ENCODE measurements around the gene HSPB6.

The HSPB6 gene

DNA sequence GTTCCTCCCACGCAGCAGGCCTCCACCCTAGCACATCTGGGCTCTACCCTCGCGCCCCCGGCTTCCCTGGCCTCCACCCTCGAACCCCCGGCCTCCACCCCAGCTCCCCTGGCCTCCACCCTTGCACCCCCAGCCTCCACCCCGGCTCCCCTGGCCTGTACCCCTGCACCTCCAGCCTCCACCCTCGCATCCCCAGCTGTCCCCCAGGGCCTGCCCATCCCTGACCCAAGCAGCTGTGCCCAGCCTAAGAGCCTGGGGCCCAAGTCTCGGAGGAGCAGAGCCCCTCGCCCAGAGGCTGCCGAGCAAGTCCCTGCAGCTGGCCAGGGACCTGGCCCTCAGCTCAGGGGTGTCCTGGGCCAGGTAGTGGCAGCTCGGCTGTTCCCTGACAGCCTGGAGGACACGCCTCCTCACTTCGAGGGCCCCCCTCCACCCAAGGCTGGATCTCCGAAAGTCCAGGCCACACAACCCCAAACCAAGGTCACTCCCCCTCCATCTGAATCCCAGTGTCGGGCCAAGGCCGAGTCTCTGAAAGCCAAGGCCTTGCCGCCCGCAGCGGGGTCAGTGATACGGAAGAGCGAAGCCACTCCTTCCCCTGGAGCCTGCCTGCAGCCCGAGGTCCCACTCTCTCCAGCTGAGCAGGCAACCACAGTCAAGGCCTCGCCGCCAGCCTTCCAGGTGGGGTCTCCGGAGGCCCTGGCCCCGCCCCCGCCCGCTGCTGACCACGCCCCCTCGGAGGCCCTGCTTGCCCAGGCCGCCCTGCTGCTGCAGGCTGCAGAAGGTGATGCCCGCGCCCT lies 10.7 kb upstream of the HSPB6 start:
- DNase-seq (ENCODE audit: low spot score), result no peak

DNA sequence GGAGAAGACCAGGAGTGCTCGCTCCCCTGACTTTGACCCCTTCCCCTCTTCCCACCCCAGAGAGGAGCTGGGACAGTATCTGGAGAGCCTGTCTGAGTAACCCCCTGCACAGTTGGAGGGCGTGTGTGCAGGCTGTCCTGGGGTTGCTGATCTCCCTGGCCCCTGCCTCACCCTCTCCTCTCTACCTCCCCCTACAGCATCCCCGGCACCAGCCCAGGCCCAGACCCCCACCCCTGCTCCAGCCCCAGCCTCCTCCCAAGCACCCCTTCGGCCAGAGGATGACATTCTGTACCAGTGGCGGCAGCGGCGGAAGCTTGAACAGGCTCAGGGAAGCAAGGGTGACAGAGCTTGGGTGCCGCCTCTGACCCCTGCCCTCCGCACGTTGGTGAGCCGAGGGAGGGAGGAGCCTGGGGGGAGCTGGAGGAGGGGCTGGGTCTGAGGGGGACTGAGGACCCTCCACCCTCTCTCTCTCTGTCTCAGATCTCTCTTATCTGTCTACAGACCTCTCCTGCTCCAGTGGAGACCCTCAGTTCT lies 9.8 kb upstream of the HSPB6 start:
- DNase-seq (ENCODE audit: low spot score), result no peak

DNA sequence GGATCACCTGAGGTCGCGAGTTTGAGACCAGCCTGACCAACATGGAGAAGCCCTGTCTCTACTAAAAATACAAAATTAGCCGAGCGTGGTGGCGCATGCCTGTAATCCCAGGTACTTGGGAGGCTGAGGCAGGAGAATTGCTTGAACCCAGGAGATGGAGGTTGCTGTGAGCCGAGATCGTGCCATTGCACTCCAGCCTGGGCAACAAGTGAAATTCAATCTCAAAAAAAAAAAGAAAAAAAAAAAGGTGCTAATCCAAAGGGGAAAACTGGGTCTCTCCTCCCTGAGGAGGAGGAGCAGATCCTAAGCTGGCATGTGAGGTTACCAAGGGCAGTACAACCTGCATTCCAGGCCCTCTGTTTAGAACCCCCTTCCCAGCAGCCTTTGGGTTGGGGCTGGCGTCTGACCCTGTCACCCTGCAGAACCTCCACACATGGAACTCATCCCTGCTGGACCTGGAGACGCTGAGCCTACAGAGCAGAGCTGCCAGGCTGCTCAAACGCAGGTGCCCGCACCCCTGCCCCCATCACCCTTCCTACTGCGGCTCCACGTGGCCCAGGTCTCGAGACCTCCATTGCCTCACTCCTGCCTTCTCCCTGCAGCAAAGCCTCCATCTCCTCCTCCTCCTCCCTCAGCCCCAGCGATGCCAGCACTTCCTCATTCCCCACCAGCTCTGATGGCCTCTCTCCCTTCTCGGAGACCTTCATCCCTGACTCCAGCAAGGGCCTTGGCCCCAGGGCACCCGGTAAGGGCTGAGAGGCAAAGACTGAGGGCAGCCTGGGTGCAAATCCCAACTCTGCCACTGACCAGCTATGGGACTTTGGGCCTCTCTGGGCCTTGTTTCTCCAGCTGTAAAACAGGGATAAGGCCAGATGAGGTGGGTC lies 7.8 kb upstream of the HSPB6 start:
- no peak for DNase-seq (ENCODE audit: low spot score)

DNA sequence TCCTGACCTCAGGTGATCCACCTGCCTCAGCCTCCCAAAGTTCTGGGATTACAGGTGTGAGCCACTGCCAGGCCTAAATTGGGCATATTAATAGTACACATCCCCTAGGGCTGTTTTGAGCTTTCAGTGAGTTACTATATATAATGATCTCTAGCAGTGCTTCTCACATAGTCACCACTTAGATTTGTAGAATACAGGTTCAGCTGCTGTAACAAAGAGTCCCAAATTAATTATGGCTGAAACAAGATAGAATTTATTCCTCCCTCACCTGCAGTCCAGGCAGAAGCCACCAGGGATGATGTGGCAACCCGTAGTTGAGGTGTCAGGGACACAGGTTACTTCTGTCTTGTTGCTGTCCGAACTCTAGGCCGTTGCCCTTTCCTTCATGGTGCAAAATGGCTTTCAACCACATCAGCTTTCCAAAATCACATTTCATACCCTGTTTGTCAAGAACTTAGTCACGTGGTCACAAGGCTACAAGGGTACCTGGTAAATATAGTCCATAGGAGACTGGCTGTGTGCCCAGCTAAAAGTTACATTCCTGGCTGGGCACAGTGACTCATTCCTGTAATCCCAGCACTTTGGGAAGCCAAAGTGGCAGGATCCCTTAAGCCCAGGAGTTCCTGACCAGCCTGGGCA lies 4.0 kb upstream of the HSPB6 start:
- no peak for DNase-seq (ENCODE audit: low spot score)

DNA sequence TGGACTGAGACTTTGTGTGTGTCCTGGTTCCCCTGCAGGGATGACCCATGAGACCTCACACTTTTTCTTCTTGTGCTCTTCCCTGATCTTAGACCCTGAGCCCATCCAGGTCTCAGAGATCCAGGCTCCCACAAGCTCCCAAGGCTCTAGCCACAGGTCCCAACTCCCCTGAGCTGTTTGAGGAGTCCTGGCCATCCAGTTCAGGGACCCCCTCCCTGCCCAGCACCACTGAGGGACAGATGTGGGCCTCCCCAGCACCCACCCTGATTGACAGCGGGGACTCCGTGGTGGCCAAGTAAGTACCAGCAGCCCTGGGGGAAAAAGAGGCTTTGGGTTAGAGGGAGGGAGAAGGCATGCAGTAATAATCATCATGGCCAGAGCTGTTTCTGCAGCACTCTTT lies 2.9 kb upstream of the HSPB6 start:
- no peak for DNase-seq (ENCODE audit: low spot score)

DNA sequence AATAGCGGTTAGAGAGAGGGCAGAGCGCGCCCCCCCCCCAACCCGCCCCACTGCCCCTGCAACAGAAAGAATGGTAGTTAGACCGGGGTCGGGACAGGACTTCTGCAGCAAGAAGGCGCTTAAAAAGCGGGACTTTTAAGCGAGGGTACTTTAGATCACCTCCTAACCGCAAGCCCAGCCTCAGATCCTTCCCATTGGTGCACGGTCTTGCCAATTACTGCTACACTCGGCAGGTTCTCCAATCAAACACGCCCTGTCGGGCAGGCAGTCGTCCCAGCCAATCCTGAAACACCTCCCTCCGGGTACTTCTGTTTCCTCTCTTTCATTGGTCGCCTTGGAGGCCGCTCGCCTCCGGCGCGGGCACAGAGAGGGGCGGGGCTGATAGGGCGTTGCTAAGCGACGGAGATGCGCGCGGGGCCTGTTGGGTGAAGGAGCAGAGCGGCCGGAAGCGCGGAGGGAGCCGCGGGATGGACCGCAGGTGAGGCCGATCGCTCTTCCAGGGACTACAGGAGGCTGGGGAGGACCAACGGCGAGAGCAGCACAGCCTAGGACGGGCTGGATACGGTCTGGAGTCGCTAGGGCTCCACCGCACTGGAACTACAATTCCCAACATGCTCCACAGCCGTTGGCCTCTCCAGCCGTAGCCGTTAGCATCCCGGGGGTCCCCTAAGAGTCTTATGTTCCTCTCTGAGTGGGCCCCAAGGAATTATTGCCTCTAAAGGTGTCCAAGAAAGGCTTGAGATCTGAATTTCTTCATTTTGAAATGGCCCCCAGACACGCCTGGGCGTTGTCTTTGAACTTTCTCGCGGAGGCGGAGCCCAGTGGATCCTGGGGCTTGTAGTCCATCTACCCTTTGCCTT lies 1.1 kb upstream of the HSPB6 start, which contains the start of gene PROSER3:
TSS of gene PROSER3 (plus strand) at position 428 of the 860 bp plus-strand sequence. CDS start at position 468, 40 bp downstream.
- peak; percentile 100 for DNase-seq (ENCODE audit: low spot score)

DNA sequence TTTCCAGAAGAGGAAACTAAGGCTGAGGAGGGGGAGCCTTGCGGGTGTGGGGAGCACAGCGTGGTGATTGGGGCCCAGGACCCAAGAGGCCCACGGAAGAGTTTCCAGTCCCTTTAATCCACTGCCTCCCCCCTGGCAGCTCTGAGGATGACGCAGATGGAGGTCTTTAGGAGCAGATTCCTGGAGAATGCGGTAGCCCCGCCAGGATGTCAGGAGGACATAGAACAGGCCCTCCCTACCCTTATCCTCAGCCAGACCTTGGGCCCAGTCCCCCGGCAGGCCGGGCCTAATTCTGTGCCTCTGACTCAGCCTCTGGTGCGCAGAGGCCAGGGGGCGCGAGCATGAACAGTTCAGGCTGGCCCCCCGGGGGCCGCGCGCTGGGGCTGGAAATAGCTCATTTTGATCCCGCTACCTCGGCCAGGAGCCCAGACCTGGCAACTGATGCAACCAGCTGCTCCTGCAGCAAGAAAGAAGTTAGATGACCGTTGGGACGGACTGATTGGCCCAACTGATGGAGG lies 461 bp upstream of the HSPB6 start:
- DNase-seq (ENCODE audit: low spot score), result no peak

DNA sequence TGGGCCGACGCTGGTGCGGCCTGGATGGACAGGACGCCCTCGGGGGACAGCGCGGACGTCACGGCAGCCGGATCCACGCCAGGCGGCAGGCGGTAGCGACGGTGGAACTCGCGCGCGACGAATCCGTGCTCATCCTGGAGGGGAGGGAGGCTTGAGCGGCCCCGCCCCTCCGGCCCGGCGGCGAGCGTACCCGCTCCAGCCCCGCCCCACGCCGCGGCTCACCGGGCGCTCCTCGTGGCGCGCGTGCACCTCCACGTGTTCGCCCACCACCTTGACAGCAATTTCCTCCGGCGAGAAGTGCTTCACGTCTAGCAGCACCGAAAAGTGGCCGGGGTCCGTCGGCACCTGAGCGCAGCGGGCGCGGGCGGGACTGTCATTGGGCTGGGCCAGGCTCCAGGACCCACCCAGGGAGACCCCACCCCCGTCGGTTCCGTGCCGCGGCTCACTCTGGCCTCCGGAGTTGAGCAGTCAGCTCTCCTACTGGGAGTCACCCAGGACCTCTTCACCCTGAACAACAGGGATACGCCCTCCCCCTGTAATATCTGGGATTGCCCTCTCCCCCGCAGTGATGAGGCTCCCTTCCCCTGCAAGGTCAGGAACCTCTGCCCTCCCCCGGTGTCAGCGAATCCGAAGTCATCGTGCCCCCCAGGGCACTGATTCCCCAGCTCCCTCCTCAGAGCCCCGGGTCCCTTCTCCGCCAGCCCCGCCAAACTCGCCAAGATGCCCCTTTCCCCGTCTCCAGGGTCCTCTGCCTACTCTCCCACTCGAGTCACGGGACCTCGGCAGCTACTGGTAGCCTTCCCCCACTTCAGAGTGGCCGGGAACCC lies 1.1 kb downstream of the HSPB6 start:
- no peak for DNase-seq (ENCODE audit: low spot score)

DNA sequence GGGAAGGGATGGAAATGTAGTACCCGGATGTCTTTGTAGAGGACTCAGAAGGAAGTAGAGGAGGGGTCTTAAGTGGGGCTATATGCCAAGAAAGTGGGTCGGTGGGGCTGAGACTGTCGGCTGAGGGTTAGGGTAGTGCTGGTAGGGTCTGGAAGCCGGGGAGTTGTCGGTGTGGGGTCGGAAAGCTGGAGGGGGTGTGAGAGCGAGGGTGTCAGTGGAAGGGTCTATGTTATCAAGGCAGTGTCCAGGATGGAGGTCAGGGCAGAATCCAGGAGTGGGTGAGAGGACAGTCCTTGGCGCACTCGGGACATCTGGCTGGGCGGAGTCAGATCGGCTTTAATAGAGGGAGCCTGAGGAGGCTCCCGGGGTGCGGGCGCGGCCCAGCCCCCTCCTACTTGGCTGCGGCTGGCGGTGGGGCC lies 1.7 kb downstream of the HSPB6 start:
- DNase-seq (ENCODE audit: low spot score), result no peak

DNA sequence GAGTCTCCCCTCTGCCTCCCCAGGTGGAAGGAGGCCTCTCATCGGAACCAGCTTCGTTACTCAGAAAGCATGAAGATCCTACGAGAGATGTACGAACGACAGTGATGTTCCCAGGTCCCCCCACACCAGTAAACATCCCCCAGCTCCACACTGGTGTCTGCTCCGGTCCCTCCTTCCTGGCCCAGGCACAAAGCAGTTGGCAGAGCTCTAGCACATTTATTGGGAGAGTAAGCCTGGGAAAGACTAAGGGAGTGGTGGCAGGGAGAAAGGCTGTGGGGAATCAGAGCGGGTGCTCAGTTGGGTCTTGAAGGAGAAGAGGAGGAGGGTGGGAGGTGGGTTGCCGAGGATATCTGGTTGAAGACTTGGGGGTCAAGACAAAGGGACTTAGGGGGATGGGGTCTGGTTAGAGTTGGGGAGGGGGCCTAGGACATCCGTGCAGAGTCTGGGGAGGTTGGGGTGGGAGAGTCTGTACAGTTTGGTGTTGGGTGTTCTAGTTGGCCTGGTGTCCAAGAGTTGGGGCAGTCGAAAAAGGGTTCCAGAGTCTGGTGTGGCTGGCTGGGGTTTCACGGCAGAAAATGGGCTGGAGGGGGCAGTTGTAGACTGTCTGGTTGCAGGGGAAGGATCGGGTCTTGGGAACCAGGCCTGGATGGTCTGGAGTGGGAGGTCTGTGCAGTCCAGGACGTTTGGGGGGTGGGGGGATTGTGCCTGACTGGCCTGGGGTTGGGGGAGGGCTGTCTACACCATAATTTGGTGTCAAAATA lies 2.3 kb downstream of the HSPB6 start:
- no peak for DNase-seq (ENCODE audit: low spot score)

DNA sequence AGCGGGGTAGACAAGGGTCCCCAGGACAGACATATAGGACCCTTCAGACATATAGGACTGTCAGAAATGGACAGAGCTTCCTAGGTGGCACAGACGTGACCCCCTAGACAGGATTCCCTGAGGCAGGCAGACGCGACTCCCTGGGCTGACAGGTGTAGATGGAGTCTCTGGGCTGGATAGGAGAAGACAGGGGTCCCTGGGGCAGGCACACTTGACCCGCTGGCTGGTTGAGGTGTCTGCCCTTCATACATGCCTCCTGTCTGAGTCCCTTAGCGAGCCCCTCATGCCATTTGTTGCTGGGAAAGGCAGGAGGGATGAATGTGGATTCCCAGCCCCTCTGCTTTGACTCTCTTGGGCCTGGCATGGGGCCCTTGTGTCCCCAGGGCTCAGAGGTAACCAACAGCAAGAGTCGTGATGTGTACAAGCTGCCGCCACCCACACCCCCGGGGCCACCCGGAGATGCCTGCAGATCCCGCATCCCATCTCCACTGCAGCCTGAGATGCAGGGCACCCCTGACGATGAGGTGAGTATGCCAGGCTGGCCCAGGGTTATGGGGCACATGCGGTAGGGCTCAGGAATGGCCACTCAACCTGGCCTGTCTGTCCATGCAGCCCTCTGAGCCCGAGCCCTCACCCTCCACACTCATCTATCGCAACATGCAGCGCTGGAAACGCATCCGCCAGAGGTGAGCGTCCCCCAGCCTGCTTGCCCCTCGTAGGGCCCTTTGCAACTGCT lies 3.0 kb downstream of the HSPB6 start:
- no peak for DNase-seq (ENCODE audit: low spot score)

DNA sequence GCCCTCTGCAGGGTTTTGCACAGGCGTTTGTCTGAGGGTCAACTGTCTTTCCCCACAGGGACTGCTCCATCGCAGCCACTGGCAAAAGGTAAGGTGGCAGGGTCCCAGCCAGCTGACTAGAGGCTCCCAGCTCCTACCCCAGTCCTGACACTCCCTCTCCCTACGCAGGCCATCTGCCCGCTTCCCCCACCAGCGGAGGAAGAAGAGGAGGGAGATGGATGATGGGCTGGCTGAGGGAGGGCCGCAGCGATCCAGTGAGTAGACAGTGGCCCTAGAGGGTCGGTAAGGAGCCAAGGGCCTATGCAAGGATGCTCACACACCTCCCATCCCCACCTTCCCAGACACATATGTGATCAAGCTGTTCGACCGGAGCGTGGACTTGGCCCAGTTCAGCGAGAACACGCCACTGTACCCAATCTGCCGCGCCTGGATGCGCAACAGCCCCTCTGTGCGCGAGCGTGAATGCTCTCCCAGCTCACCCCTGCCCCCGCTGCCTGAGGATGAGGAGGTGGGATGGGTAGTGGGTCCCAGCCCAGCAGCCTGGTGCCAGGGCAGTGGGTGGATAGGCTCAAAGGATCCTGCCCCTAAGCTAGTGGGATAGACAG lies 4.0 kb downstream of the HSPB6 start:
- DNase-seq (ENCODE audit: low spot score), result no peak

DNA sequence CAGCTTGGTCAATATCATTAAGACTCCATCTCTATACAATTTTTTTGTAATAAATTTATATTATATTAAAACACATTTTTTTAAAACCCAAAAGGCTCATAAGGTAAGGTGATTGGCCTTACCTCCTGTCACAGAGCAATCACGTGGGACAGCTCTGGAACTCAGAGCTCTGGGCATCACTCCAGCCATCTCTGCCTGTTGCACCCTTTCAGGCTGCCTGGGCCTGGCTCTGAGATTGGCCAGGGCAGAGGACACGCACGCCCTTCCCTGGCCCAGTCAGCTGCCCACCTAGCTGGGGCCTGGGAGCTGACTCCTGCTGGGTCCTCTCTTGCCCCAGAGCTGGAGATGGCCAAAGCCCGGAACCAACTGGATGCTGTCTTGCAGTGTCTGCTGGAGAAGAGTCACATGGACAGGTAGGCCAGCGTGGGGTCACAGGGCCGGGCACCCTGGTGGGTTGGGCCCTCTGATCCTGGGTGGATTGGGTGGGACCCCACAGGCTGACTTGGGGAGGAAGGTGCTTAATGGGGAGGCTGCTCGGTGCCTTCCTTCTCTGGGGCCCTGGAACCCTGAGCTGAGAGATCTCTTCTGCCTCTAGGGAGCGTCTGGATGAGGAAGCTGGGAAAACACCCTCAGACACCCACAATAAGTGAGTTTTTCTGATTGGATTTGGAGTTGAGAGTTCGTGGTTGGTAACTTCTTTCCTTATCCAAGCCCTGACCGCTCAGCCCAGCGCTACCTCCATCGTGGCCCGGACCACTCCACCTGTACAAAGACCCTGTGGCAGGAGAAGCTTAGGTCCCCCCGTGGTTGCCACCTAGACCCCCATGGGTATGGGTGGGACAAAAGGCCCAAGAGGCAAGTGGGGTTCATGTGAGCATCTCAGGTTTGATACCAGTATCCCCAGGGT lies 4.7 kb downstream of the HSPB6 start:
- no peak for DNase-seq (ENCODE audit: low spot score)

DNA sequence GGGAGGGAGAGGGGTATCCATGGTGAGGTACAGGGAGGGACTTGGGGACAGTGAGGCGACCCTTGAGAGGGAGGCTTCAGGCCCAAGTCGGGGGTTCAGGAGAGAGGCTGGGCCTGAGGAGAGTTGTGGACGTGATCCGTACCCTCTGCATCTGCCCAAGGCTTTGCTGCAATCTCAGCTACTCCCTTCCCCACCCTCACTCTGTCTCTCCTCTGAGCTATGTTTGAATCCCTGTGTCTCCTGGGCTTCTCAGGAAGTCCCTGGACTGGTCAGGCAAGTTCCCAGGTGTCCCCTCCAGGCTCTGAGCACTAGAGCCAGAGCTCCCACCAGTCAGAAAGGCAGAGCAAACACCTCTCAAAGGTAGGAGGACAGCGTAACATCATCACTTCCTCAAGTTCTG lies 6.7 kb downstream of the HSPB6 start:
- DNase-seq (ENCODE audit: low spot score), result no peak

DNA sequence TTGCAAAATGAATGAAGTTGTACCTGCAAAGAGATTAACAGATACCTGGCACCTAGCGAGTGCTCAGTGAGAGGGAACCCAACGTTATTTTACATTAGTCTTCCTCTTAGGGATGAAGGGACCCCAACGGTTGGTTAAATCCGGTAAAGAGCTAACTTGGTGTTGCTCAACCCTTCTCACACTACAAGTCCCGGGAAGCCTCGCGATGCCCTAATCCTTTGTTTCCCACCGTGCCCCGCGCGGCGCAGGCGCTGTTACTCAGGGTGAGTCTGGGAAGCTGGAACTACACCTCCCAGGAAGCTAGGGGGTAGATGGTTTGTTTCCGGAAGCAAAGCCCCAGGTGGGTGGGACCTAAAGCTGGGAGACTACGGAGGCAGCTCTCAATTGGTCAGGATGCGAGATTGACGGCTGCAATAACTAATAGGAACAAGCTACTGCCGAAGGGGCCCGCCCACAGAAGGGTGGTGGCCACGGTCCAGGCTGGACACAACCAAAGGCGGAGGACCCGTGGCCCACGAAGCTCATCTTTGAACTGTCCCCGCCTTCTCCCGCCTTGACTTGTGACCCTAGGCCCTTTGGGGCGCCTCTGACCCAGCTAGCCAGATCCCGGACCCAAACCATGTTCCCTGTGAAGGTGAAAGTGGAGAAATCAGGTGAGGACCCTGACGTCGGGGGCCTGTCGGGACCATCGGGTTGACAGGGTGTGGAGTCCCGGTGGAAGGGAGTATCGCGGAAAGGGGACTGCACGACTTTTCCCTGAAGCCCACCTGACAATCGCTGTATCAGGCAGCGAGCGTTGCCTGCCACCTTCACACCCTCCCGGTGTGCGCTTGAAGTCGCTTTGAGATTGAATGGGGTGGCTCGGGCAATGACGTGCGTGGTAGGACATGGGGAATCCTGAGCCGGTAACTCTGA lies 8.5 kb downstream of the HSPB6 start, which contains the start of gene LIN37:
TSS of gene LIN37 (plus strand) at position 471 of the 915 bp plus-strand sequence. CDS start at position 620, 149 bp downstream.
- DNase-seq (ENCODE audit: low spot score), result peak; percentile 100

DNA sequence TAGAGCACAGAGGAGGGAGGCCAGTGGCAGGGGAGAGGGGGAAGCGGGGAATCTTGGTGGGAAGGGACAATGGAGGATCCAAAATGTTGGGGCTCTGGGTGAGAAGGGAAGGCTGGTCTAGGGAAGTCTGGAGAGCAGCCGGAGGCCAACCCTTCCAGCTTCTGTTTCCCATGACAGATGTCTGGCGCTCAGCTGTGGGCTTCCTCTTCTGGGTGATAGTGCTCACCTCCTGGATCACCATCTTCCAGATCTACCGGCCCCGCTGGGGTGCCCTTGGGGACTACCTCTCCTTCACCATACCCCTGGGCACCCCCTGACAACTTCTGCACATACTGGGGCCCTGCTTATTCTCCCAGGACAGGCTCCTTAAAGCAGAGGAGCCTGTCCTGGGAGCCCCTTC lies 10.3 kb downstream of the HSPB6 start:
- DNase-seq (ENCODE audit: low spot score), result no peak

Measured in SW480 (cell line).